ENCODE data around the gene ZBTB7C. TPM values are rescaled to one million over a fixed set of nuclear protein-coding genes. Genes with fewer than 3 reads are reported as not detected.

ZBTB7C gene
- total and polyA plus RNA-seq, 2 donors (not counting 1 experiment from before 2014, with no cell fraction given): not detected

GRCh38 chr18:48367557-48367956 is 41.6 kb downstream of the ZBTB7C start:
- Histone ChIP-seq H3K9me3 (ENCODE audit: control extremely low read depth in 1 of 3, control insufficient read depth in 2 of 3, insufficient read depth in 1 of 3, low read length in 2 of 3) (peaks cover 0 to 16% (median 8%) of the 10 kb centered on the region in 3 donors), H3K79me2 (ENCODE audit: control insufficient read depth, insufficient read depth, low read length) (no peaks in the 10 kb centered on the region), H3K4me1 (ENCODE audit: control insufficient read depth in 2 of 2, insufficient read depth in 2 of 2, low read length in 2 of 2) (no peaks in the 10 kb centered on the region), H4K20me1 (ENCODE audit: control insufficient read depth, insufficient read depth, low read length, poor library complexity, severe bottlenecking) (no peaks in the 10 kb centered on the region), H2AFZ (ENCODE audit: insufficient read depth, low read depth, low read length, poor library complexity, severe bottlenecking) (no peak overlapping the region), H3K4me3 (ENCODE audit: control extremely low read depth in 1 of 5, extremely low read depth in 1 of 5, insufficient read depth in 1 of 5, low read depth in 2 of 5, low read length in 4 of 5) (no peak overlapping the region), H3K27me3 (replicated peaks in 1 of 4; ENCODE audit: control extremely low read depth in 1 of 4, control insufficient read depth in 3 of 4, insufficient read depth in 4 of 4, low read length in 3 of 4) (peaks cover 0 to 20% (median 0%) of the 10 kb centered on the region in 4 experiments), H3K27ac (ENCODE audit: low read length in 2 of 2) (no peak overlapping the region), H3K36me3 (replicated peaks in 1 of 2; ENCODE audit: control extremely low read depth in 1 of 2, control insufficient read depth in 1 of 2, extremely low read depth in 1 of 2, insufficient read depth in 2 of 2, low read length in 1 of 2) (no peaks in the 10 kb centered on the region), H3K9ac (ENCODE audit: low read length) (no peak overlapping the region), H3K4me2 (replicated peaks; ENCODE audit: low read depth, low read length, poor library complexity, severe bottlenecking) (no peak overlapping the region)
- no peak overlapping the region for H3K4me3 Mint-ChIP-seq
- TF ChIP-seq CTCF (IDR thresholded peaks at IDR 0.05) (no peak), EZH2 (IDR thresholded peaks at IDR 0.05; ENCODE audit: borderline replicate concordance, insufficient read depth, low read depth, low read length, poor library complexity, severe bottlenecking) (no peak)
- DNase-seq: no peak
- intact Hi-C loops (cut with micrococcal nuclease): no loop called here
- no CpG with 5 or more reads among the region's 4 CpGs for WGBS (ENCODE audit: insufficient coverage)
- no peak for ATAC-seq (ENCODE audit: low read depth)
- H3K27me3 Mint-ChIP-seq: peaks cover 31% of the 10 kb centered on the region
- ChIA-PET POLR2A (no interaction called here), CTCF (no interaction called here)
- H3K9me3 Mint-ChIP-seq (ENCODE audit: insufficient read depth): peaks cover 12% of the 10 kb centered on the region
- no peaks in the 10 kb centered on the region for H3K4me1 Mint-ChIP-seq
- no peak overlapping the region for H3K27ac Mint-ChIP-seq

GRCh38 chr18:48365965-48366364 is 43.2 kb downstream of the ZBTB7C start:
- Histone ChIP-seq H3K27ac (ENCODE audit: low read length in 2 of 2) (no peak overlapping the region), H3K4me3 (ENCODE audit: control extremely low read depth in 1 of 5, extremely low read depth in 1 of 5, insufficient read depth in 1 of 5, low read depth in 2 of 5, low read length in 4 of 5) (no peak overlapping the region), H2AFZ (ENCODE audit: insufficient read depth, low read depth, low read length, poor library complexity, severe bottlenecking) (no peak overlapping the region), H3K9me3 (ENCODE audit: control extremely low read depth in 1 of 3, control insufficient read depth in 2 of 3, insufficient read depth in 1 of 3, low read length in 2 of 3) (peaks cover 0 to 10% (median 8%) of the 10 kb centered on the region in 3 donors), H3K9ac (ENCODE audit: low read length) (no peak overlapping the region), H3K36me3 (replicated peaks in 1 of 2; ENCODE audit: control extremely low read depth in 1 of 2, control insufficient read depth in 1 of 2, extremely low read depth in 1 of 2, insufficient read depth in 2 of 2, low read length in 1 of 2) (no peaks in the 10 kb centered on the region), H3K4me2 (replicated peaks; ENCODE audit: low read depth, low read length, poor library complexity, severe bottlenecking) (no peak overlapping the region), H3K79me2 (ENCODE audit: control insufficient read depth, insufficient read depth, low read length) (no peaks in the 10 kb centered on the region), H4K20me1 (ENCODE audit: control insufficient read depth, insufficient read depth, low read length, poor library complexity, severe bottlenecking) (no peaks in the 10 kb centered on the region), H3K4me1 (ENCODE audit: control insufficient read depth in 2 of 2, insufficient read depth in 2 of 2, low read length in 2 of 2) (no peaks in the 10 kb centered on the region), H3K27me3 (replicated peaks in 1 of 4; ENCODE audit: control extremely low read depth in 1 of 4, control insufficient read depth in 3 of 4, insufficient read depth in 4 of 4, low read length in 3 of 4) (peaks cover 0 to 21% (median 0%) of the 10 kb centered on the region in 4 experiments)
- H3K4me1 Mint-ChIP-seq: no peaks in the 10 kb centered on the region
- H3K27me3 Mint-ChIP-seq: peaks cover 29% of the 10 kb centered on the region
- ChIA-PET CTCF (no interaction called here), POLR2A (no interaction called here)
- DNase-seq (no peak), ATAC-seq (ENCODE audit: low read depth) (no peak)
- intact Hi-C loops (cut with micrococcal nuclease): no loop called here
- H3K4me3 Mint-ChIP-seq: no peak overlapping the region
- H3K27ac Mint-ChIP-seq: no peak overlapping the region
- peaks cover 12% of the 10 kb centered on the region for H3K9me3 Mint-ChIP-seq (ENCODE audit: insufficient read depth)
- no peak for TF ChIP-seq EZH2 (IDR thresholded peaks at IDR 0.05; ENCODE audit: borderline replicate concordance, insufficient read depth, low read depth, low read length, poor library complexity, severe bottlenecking)
- TF ChIP-seq CTCF (IDR thresholded peaks at IDR 0.05): no peak

Data from B cell (primary cell).